Stimulated activated CD4-positive, alpha-beta T cell treated with anti-CD3 and anti-CD28 coated beads, Interleukin-1b, Interleukin-23, amount 100 ng/mL, for 4 hours (primary cell): Measurements from ENCODE around the gene AKAP12.

Experiments
- DNase-seq, 2 donors: peaks; one replicate each; pipeline ENCODE4 v3.0.0-alpha.2; 2020; ENCODE audit warnings: low read depth in 2 of 2

The AKAP12 gene

GRCh38 chr6:151279891-151280290 is 40.1 kb downstream of the AKAP12 start:
- no peak for DNase-seq

GRCh38 chr6:151280859-151281258 is 41.1 kb downstream of the AKAP12 start:
- no peak for DNase-seq

GRCh38 chr6:151284012-151284411 is 44.2 kb downstream of the AKAP12 start:
- no peak for DNase-seq

- no peak for DNase-seq
Measured at GRCh38 chr6:151284548-151285017, 44.8 kb downstream of the AKAP12 start.

- DNase-seq = no peak
Measured at GRCh38 chr6:151285122-151285521, 45.4 kb downstream of the AKAP12 start.

- DNase-seq = no peak
Measured at GRCh38 chr6:151286214-151286613, 46.4 kb downstream of the AKAP12 start.

- no peak for DNase-seq
Measured at GRCh38 chr6:151288712-151289398, 49.1 kb downstream of the AKAP12 start.

- DNase-seq = no peak
Measured at GRCh38 chr6:151289399-151290007, 49.7 kb downstream of the AKAP12 start.

GRCh38 chr6:151290877-151291721 is 51.3 kb downstream of the AKAP12 start:
- DNase-seq = no peak

- no peak for DNase-seq
Measured at GRCh38 chr6:151291722-151292059, 51.9 kb downstream of the AKAP12 start.

GRCh38 chr6:151292974-151293687 is 53.4 kb downstream of the AKAP12 start:
- no peak for DNase-seq

GRCh38 chr6:151293688-151294016 is 53.9 kb downstream of the AKAP12 start:
- no peak for DNase-seq

- no peak for DNase-seq
Measured at GRCh38 chr6:151294561-151295101, 54.9 kb downstream of the AKAP12 start.

GRCh38 chr6:151297886-151298285 is 58.1 kb downstream of the AKAP12 start:
- DNase-seq = no peak

GRCh38 chr6:151299011-151299410 is 59.2 kb downstream of the AKAP12 start:
- DNase-seq = no peak

GRCh38 chr6:151300267-151300991 is 60.7 kb downstream of the AKAP12 start:
- no peak for DNase-seq

- no peak for DNase-seq
Measured at GRCh38 chr6:151301547-151301946, 61.8 kb downstream of the AKAP12 start.

- no peak for DNase-seq
Measured at GRCh38 chr6:151303231-151303630, 63.5 kb downstream of the AKAP12 start.

- DNase-seq = no peak
Measured at GRCh38 chr6:151306269-151306783, 66.6 kb downstream of the AKAP12 start.

GRCh38 chr6:151307501-151307900 is 67.7 kb downstream of the AKAP12 start:
- DNase-seq = no peak

GRCh38 chr6:151309619-151310018 is 69.9 kb downstream of the AKAP12 start:
- DNase-seq = no peak
